Measurements from ENCODE around the gene HMCN1.

DNA sequence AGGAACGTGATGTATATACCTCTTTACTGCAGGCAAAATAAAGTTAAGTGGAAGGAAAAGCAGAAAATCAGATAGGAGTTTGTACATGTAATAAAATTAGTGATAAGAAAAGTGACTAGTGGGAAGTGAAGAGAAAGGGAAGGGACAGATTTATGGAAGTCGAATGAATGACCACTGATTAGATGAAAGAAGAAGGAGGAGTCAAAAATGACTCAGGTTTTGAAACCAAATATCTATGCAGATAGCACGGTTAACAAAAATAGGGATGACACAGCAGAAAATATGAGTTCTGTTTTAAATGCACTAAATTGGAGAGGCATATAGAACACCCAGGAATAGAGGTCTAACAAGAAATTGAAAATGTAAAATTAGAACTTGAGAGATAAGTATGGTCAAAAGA, 128.0 kb downstream of the HMCN1 start:
- TF ChIP-seq POLR2A (IDR thresholded peaks at IDR 0.05; ENCODE audit: low read depth) (no peak), EP300 (IDR thresholded peaks at IDR 0.05) (no peak)
- TF ChIP-seq, protein P1, sequence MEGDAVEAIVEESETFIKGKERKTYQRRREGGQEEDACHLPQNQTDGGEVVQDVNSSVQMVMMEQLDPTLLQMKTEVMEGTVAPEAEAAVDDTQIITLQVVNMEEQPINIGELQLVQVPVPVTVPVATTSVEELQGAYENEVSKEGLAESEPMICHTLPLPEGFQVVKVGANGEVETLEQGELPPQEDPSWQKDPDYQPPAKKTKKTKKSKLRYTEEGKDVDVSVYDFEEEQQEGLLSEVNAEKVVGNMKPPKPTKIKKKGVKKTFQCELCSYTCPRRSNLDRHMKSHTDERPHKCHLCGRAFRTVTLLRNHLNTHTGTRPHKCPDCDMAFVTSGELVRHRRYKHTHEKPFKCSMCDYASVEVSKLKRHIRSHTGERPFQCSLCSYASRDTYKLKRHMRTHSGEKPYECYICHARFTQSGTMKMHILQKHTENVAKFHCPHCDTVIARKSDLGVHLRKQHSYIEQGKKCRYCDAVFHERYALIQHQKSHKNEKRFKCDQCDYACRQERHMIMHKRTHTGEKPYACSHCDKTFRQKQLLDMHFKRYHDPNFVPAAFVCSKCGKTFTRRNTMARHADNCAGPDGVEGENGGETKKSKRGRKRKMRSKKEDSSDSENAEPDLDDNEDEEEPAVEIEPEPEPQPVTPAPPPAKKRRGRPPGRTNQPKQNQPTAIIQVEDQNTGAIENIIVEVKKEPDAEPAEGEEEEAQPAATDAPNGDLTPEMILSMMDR (IDR thresholded peaks at IDR 0.05): no peak

Measured in esophagus muscularis mucosa (tissue), 4 donors.